Dendritic cell treated with granulocyte-macrophage colony-stimulating factor and Interleukin-4, amounts not matched to agents 40 ng/mL and 50 ng/mL, for 4 days (primary cell): ENCODE results near the gene NEK11.

Experiments
- H3K27ac Mint-ChIP-seq: one replicate; pipeline ENCODE4 v1.8.0; 2022; ENCODE audit warnings: mild to moderate bottlenecking, mixed read lengths
- H3K27me3 Mint-ChIP-seq: one replicate; pipeline ENCODE4 v1.8.0; 2022; ENCODE audit warnings: mild to moderate bottlenecking, mixed read lengths
- H3K36me3 Mint-ChIP-seq: one replicate; pipeline ENCODE4 v1.8.0; 2022; ENCODE audit warnings: low read depth, mixed read lengths
- H3K4me1 Mint-ChIP-seq: one replicate; pipeline ENCODE4 v1.8.0; 2022; ENCODE audit warnings: low read depth, mixed read lengths
- H3K4me3 Mint-ChIP-seq: one replicate; pipeline ENCODE4 v1.8.0; 2022; ENCODE audit warnings: mild to moderate bottlenecking, moderate library complexity, mixed read lengths
- H3K9me3 Mint-ChIP-seq: one replicate; pipeline ENCODE4 v1.8.0; 2022; ENCODE audit warnings: mixed read lengths
- intact Hi-C: fragments of 100-400 bp; cut with micrococcal nuclease; formaldehyde crosslinking; loops from one replicate; pipeline ENCODE4 v1.15.0; 2022

The NEK11 gene

GRCh38 chr3:131233900-131234668 is 207.4 kb downstream of the NEK11 start:
- no peak overlapping the region for H3K4me3 Mint-ChIP-seq
- H3K27ac Mint-ChIP-seq, result no peak overlapping the region
- peaks cover 10% of the 10 kb centered on the region for H3K4me1 Mint-ChIP-seq
- no peaks in the 10 kb centered on the region for H3K9me3 Mint-ChIP-seq
- H3K27me3 Mint-ChIP-seq, result peaks cover 1% of the 10 kb centered on the region
- intact Hi-C loops, result loop anchor here (5.0 kb wide), 1 partner anchor 558 kb away; no protein-coding TSS in a partner anchor
- H3K36me3 Mint-ChIP-seq, result no peaks in the 10 kb centered on the region

- no peaks in the 10 kb centered on the region for H3K9me3 Mint-ChIP-seq
- intact Hi-C loops, result no loop called here
- H3K4me1 Mint-ChIP-seq, result peaks cover 11% of the 10 kb centered on the region
- H3K27ac Mint-ChIP-seq, result no peak overlapping the region
- peaks cover 1% of the 10 kb centered on the region for H3K27me3 Mint-ChIP-seq
- no peaks in the 10 kb centered on the region for H3K36me3 Mint-ChIP-seq
- no peak overlapping the region for H3K4me3 Mint-ChIP-seq
Observed at GRCh38 chr3:131236421-131236820, 209.7 kb downstream of the NEK11 start.

DNA sequence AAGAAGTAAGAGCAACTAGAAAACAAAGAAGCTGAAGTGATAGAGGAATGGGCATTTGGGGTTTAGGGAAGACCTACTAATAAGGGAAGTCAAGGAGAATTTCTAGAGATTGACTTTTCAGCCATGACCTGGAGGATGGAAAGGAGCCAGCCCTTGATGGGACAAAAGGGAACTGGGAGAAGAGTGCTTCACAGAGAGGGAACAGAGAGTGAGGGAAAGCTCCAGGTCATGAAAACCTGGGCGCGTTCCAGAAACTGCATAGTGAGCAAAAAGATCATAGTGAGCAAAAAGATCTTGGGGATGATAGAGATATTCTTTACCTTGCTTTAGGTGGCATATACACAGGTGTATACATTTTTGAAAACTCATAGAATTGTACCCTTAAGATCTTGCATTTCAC is 211.8 kb downstream of the NEK11 start:
- H3K27ac Mint-ChIP-seq, result no peak overlapping the region
- H3K4me3 Mint-ChIP-seq, result no peak overlapping the region
- intact Hi-C loops, result no loop called here
- no peaks in the 10 kb centered on the region for H3K9me3 Mint-ChIP-seq
- H3K27me3 Mint-ChIP-seq, result peaks cover 1% of the 10 kb centered on the region
- peaks cover 11% of the 10 kb centered on the region for H3K4me1 Mint-ChIP-seq
- no peaks in the 10 kb centered on the region for H3K36me3 Mint-ChIP-seq

DNA sequence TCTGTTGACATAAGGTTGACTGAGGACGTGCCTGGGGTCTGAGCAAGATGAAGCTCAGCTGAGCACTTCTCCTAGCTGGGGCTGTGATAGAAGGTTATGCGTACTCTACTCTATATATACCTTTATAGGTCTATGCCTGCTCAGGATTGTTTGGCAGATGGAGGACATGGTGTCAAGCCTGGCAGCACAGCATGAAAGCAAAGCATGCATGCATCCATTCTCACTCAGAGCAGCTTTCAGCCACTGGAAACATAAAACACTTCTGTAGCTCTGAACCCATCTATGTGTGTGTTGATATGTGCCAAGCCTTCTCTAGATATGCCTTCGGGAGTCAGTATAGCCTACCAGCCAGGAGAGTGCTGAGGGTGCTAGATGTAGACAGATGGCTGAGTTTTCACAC is 212.6 kb downstream of the NEK11 start:
- Mint-ChIP-seq H3K27ac (no peak overlapping the region), H3K36me3 (no peaks in the 10 kb centered on the region), H3K27me3 (peaks cover 1% of the 10 kb centered on the region), H3K4me1 (peaks cover 11% of the 10 kb centered on the region), H3K4me3 (no peak overlapping the region), H3K9me3 (no peaks in the 10 kb centered on the region)
- intact Hi-C loops, result no loop called here

DNA sequence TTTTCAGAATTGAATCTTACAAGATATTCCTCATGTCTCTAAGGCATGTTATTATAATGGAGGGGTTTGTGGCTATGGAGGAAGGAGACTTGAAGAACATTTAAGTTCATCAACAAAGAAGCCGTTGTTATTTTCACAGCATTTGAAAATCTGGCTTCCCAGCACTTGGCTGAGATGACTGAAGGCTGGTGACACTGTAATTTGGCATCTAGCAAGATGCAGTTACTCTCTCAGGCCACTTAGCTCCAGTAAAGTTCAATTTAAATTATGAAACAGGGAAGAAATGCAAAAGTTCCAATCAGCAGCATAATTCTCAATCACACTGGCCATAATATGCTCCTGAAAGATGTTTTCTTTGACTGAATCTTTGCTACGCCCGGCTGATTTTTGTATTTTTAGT is 215.5 kb downstream of the NEK11 start:
- H3K9me3 Mint-ChIP-seq, result no peaks in the 10 kb centered on the region
- H3K4me1 Mint-ChIP-seq, result peaks cover 11% of the 10 kb centered on the region
- H3K27me3 Mint-ChIP-seq, result peaks cover 1% of the 10 kb centered on the region
- no peaks in the 10 kb centered on the region for H3K36me3 Mint-ChIP-seq
- H3K27ac Mint-ChIP-seq, result no peak overlapping the region
- intact Hi-C loops, result no loop called here
- H3K4me3 Mint-ChIP-seq, result no peak overlapping the region

GRCh38 chr3:131250466-131250865 is 223.8 kb downstream of the NEK11 start:
- intact Hi-C loops, result no loop called here
- no peak overlapping the region for H3K4me3 Mint-ChIP-seq
- peaks cover 1% of the 10 kb centered on the region for H3K27me3 Mint-ChIP-seq
- H3K9me3 Mint-ChIP-seq, result peaks cover 26% of the 10 kb centered on the region
- H3K4me1 Mint-ChIP-seq, result no peaks in the 10 kb centered on the region
- H3K36me3 Mint-ChIP-seq, result no peaks in the 10 kb centered on the region
- no peak overlapping the region for H3K27ac Mint-ChIP-seq

GRCh38 chr3:131260525-131260924 is 233.8 kb downstream of the NEK11 start:
- H3K27me3 Mint-ChIP-seq, result peaks cover 2% of the 10 kb centered on the region
- peaks cover 16% of the 10 kb centered on the region for H3K9me3 Mint-ChIP-seq
- H3K4me1 Mint-ChIP-seq, result no peaks in the 10 kb centered on the region
- H3K4me3 Mint-ChIP-seq, result no peak overlapping the region
- H3K27ac Mint-ChIP-seq, result no peak overlapping the region
- intact Hi-C loops, result no loop called here
- no peaks in the 10 kb centered on the region for H3K36me3 Mint-ChIP-seq

DNA sequence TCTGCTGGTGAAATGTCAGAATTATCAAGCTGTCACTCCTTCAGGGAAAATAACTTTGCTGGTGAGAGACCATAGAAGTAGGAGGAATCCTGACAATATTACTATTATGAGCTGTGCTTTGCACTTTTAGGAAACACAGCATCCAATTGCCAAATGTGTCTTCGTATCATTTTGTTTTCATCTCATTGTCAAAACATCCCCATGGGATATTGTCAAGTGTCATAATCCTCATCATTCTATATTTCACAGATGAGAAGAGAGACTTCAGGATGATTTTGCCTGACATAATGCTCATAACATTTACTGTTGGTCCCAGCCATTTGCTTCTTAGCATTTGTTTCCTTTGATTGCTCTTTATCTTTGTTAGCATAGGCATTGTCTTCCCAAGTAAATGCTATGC is 234.4 kb downstream of the NEK11 start:
- no peaks in the 10 kb centered on the region for H3K4me1 Mint-ChIP-seq
- H3K27me3 Mint-ChIP-seq, result peaks cover 2% of the 10 kb centered on the region
- no peak overlapping the region for H3K4me3 Mint-ChIP-seq
- intact Hi-C loops, result no loop called here
- H3K9me3 Mint-ChIP-seq, result peaks cover 16% of the 10 kb centered on the region
- H3K36me3 Mint-ChIP-seq, result no peaks in the 10 kb centered on the region
- H3K27ac Mint-ChIP-seq, result no peak overlapping the region

DNA sequence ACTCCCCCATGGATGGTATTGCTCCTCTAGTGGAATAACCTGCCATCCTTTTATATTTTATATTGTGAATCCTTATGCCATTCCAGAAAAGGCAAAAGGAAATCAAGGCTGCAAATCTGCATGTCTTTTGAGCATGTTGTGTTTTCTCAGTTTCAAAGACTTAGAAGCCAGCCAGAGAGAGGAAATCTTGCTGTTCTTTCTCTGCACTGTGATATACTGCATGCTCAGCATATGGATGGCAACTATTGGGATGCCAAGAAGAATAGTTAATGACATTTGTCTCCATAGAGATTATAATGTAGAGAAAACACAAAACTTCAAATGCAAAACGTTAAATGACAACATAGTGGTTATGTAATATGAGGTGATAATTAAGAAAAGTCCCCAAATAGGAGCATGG is 248.9 kb downstream of the NEK11 start:
- intact Hi-C loops, result no loop called here
- H3K27me3 Mint-ChIP-seq, result no peaks in the 10 kb centered on the region
- H3K9me3 Mint-ChIP-seq, result no peaks in the 10 kb centered on the region
- H3K27ac Mint-ChIP-seq, result no peak overlapping the region
- H3K4me3 Mint-ChIP-seq, result no peak overlapping the region
- H3K36me3 Mint-ChIP-seq, result no peaks in the 10 kb centered on the region
- H3K4me1 Mint-ChIP-seq, result peaks cover 6% of the 10 kb centered on the region

GRCh38 chr3:131277836-131278497 is 251.3 kb downstream of the NEK11 start:
- Mint-ChIP-seq H3K36me3 (no peaks in the 10 kb centered on the region), H3K9me3 (no peaks in the 10 kb centered on the region), H3K4me1 (peaks cover 6% of the 10 kb centered on the region), H3K27me3 (no peaks in the 10 kb centered on the region), H3K27ac (no peak overlapping the region), H3K4me3 (no peak overlapping the region)
- intact Hi-C loops, result no loop called here

GRCh38 chr3:131279577-131279976 is 252.9 kb downstream of the NEK11 start:
- Mint-ChIP-seq H3K36me3 (no peaks in the 10 kb centered on the region), H3K9me3 (no peaks in the 10 kb centered on the region), H3K4me1 (peaks cover 6% of the 10 kb centered on the region), H3K27ac (no peak overlapping the region), H3K27me3 (no peaks in the 10 kb centered on the region), H3K4me3 (no peak overlapping the region)
- intact Hi-C loops, result no loop called here

DNA sequence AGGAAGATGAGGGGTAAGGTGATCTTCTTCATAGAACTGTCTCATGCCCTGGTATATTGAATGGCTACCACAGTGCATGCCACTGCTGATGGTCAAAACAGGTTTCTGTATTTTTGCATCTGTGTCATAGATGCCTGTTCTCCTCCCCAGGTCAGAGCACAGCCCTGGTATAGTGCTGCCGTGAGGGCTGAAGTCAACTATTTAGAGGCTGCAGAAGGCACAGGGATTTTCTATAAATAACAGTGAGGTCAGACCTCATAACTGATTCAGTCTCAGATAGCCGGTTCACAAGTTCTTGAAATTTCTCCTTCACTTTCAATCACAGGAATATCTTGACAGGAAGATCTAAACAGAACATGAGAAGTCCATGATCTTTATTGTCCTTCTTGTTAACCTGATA is 255.7 kb downstream of the NEK11 start:
- Mint-ChIP-seq H3K4me1 (no peaks in the 10 kb centered on the region), H3K36me3 (no peaks in the 10 kb centered on the region), H3K9me3 (no peaks in the 10 kb centered on the region), H3K27me3 (no peaks in the 10 kb centered on the region), H3K4me3 (no peak overlapping the region), H3K27ac (no peak overlapping the region)
- intact Hi-C loops, result no loop called here

- Mint-ChIP-seq H3K4me3 (no peak overlapping the region), H3K4me1 (no peaks in the 10 kb centered on the region), H3K36me3 (no peaks in the 10 kb centered on the region), H3K27me3 (no peaks in the 10 kb centered on the region), H3K9me3 (no peaks in the 10 kb centered on the region), H3K27ac (no peak overlapping the region)
- intact Hi-C loops, result no loop called here
Observed at GRCh38 chr3:131282967-131283366, 256.3 kb downstream of the NEK11 start.

DNA sequence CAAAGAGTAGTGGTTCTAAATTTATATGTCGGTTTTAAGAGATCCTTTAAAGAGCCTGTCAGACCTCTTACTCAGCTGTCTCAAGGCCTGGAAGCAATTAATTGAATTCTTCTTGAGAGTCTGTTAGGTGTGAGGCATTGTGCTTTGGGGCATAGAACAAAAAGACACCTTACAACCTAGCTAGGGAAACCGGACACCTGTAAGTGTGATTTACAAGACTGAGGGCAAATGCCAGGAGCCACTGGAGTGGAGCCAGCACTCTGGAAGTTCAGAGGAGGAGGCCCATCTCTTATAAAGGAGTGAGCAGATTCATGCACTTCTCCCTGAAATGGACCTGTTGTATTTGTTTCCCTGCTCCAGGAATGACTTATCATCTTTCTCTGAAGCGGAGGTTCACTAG is 257.2 kb downstream of the NEK11 start:
- intact Hi-C loops, result no loop called here
- Mint-ChIP-seq H3K4me1 (no peaks in the 10 kb centered on the region), H3K27ac (no peak overlapping the region), H3K9me3 (no peaks in the 10 kb centered on the region), H3K36me3 (no peaks in the 10 kb centered on the region), H3K27me3 (no peaks in the 10 kb centered on the region), H3K4me3 (no peak overlapping the region)

DNA sequence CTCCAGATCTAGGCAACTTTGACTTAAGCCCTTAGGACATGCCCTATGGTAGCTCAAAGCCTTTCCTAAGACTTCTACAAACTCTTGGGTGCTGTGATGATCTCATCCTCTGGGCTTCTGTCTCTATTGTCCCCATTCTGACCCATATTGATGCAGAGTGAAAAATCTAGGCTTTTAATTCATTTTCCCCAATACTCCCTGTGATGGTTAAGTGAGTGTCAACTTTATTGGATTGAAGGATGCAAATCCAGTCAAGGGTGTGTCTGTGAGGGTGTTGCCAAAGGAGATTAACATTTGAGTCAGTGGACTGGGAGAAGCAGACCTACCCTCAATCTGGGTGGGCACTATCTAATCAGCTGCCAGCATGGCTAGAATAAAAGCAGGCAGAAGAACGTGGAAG is 257.6 kb downstream of the NEK11 start:
- intact Hi-C loops, result no loop called here
- Mint-ChIP-seq H3K27ac (no peak overlapping the region), H3K4me1 (no peaks in the 10 kb centered on the region), H3K36me3 (no peaks in the 10 kb centered on the region), H3K4me3 (no peak overlapping the region), H3K27me3 (no peaks in the 10 kb centered on the region), H3K9me3 (no peaks in the 10 kb centered on the region)
